Measurements from ENCODE around the gene CYTL1.

Gene CYTL1

DNA sequence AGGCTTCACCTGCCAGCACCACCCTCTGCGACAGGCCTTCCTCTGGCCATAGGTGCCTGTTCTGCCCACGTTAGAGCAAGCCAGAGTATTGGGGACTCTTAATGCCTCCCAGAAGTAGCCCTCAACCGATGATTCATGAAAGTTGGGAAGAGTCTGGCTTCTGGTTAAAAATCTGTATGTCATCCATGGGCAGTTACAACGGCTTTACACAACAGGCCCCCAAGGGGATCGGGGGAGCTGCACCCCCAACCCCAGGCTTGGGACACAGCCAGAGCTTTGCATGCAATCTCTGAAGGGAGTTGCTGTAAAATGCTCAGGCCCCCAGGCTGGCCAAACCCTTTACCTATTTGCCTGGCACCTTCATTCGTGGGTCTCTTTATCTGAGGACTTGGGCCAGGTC is 5.4 kb upstream of the CYTL1 start:
- TF ChIP-seq, protein P1, sequence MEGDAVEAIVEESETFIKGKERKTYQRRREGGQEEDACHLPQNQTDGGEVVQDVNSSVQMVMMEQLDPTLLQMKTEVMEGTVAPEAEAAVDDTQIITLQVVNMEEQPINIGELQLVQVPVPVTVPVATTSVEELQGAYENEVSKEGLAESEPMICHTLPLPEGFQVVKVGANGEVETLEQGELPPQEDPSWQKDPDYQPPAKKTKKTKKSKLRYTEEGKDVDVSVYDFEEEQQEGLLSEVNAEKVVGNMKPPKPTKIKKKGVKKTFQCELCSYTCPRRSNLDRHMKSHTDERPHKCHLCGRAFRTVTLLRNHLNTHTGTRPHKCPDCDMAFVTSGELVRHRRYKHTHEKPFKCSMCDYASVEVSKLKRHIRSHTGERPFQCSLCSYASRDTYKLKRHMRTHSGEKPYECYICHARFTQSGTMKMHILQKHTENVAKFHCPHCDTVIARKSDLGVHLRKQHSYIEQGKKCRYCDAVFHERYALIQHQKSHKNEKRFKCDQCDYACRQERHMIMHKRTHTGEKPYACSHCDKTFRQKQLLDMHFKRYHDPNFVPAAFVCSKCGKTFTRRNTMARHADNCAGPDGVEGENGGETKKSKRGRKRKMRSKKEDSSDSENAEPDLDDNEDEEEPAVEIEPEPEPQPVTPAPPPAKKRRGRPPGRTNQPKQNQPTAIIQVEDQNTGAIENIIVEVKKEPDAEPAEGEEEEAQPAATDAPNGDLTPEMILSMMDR (IDR thresholded peaks at IDR 0.05; ENCODE audit: low read depth, low read length) = no peak
- no peaks in the 10 kb centered on the region for H3K9me3 ChIP-seq
- no peaks in the 10 kb centered on the region for H3K4me1 ChIP-seq
- no peaks in the 10 kb centered on the region for H3K36me3 ChIP-seq
- no peak overlapping the region for H3K4me3 ChIP-seq (ENCODE audit: low read depth, low read length)
- no peak for DNase-seq
- no peaks in the 10 kb centered on the region; the same call in 1 of the 2 replicates for H3K27me3 ChIP-seq

GRCh38 chr4:5021546-5021945 is 2.3 kb upstream of the CYTL1 start:
- no peak for DNase-seq
- TF ChIP-seq, protein P1 (IDR thresholded peaks at IDR 0.05; ENCODE audit: low read depth, low read length) = no peak
- no peaks in the 10 kb centered on the region for H3K4me1 ChIP-seq

DNA sequence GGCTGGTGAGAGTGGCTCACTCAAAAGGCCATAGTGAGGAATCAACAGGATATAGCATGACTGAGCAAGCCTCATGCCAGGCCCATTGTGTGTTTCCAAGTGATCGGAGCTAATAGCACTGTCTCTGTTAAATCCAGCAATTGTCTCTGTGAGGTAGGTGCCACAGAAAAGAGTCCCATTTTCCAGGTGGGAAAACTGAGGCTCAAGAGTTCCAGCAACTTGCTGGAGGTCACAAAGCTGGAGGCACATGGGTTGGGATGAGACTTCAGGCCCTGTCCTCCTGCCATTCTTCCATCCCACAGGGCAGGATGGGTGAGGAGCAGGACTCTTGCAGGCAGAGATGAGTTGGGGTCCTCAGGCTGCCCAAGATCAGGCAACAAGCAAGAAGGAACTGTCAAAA is 1.1 kb upstream of the CYTL1 start:
- Histone ChIP-seq H3K9me3 (no peaks in the 10 kb centered on the region), H3K27me3 (no peaks in the 10 kb centered on the region), H3K4me1 (no peaks in the 10 kb centered on the region), H3K4me3 (ENCODE audit: low read depth, low read length) (no peak overlapping the region), H3K36me3 (no peaks in the 10 kb centered on the region)
- TF ChIP-seq, protein P1 (IDR thresholded peaks at IDR 0.05; ENCODE audit: low read depth, low read length) = no peak
- no peak for DNase-seq

More at GRCh38 chr4:5021546-5021945, 2.3 kb upstream of the CYTL1 start:
- no peaks in the 10 kb centered on the region for H3K9me3 ChIP-seq
- H3K4me3 ChIP-seq (ENCODE audit: low read depth, low read length) = no peak overlapping the region
- no peaks in the 10 kb centered on the region for H3K36me3 ChIP-seq
- no peaks in the 10 kb centered on the region; the same call in 1 of the 2 replicates for H3K27me3 ChIP-seq

- Histone ChIP-seq H3K27me3 (no peaks in the 10 kb centered on the region), H3K36me3 (no peaks in the 10 kb centered on the region), H3K4me1 (no peaks in the 10 kb centered on the region), H3K9me3 (no peaks in the 10 kb centered on the region), H3K4me3 (ENCODE audit: low read depth, low read length) (no peak overlapping the region)
- DNase-seq = no peak
- TF ChIP-seq, protein P1 (IDR thresholded peaks at IDR 0.05; ENCODE audit: low read depth, low read length) = no peak
Observed at GRCh38 chr4:5019796-5020195, 538 bp upstream of the CYTL1 start.

GRCh38 chr4:5018603-5019002 is 655 bp downstream of the CYTL1 start:
- H3K27me3 ChIP-seq = no peaks in the 10 kb centered on the region; the same call in 1 of the 2 replicates
- H3K4me1 ChIP-seq = no peaks in the 10 kb centered on the region
- TF ChIP-seq, protein P1 (IDR thresholded peaks at IDR 0.05; ENCODE audit: low read depth, low read length) = no peak
- no peak for DNase-seq
- H3K9me3 ChIP-seq = no peaks in the 10 kb centered on the region
- no peak overlapping the region for H3K4me3 ChIP-seq (ENCODE audit: low read depth, low read length)
- H3K36me3 ChIP-seq = no peaks in the 10 kb centered on the region

- Histone ChIP-seq H3K4me3 (ENCODE audit: low read depth, low read length) (no peak overlapping the region), H3K9me3 (no peaks in the 10 kb centered on the region), H3K36me3 (no peaks in the 10 kb centered on the region), H3K4me1 (no peaks in the 10 kb centered on the region; the same call in 1 of the 2 replicates), H3K27me3 (no peaks in the 10 kb centered on the region; the same call in 1 of the 2 replicates)
- TF ChIP-seq, protein P1 (IDR thresholded peaks at IDR 0.05; ENCODE audit: low read depth, low read length) = no peak
- no peak for DNase-seq
Observed at GRCh38 chr4:5018096-5018495, 1.2 kb downstream of the CYTL1 start.
